Vagina (tissue), 2 donors: ENCODE results near the gene MON2. TPM values are rescaled to one million over a fixed set of nuclear protein-coding genes. Genes with fewer than 3 reads are reported as not detected.
"Not testable (repeated sequence)": the region's sequence is repeated elsewhere in the genome, so short reads cannot be mapped to it uniquely, and the experiment has no call there.

Experiments
- DNase-seq, 2 donors: peaks; one replicate each; pipeline ENCODE4 v3.0.0-alpha.2; 2017; ENCODE audit errors: extremely low spot score in 2 of 2
- H3K27ac ChIP-seq: fragments of 200-600 bp; sonication (generic); one replicate; pipeline ENCODE4 v1.5.1; 2019
- H3K27me3 ChIP-seq: fragments of 200-600 bp; sonication (generic); one replicate; pipeline ENCODE4 v1.5.1; 2019
- H3K36me3 ChIP-seq, 2 donors: fragments of 200-600 bp; sonication (generic); one replicate each; pipeline ENCODE4 v1.5.1; 2017 to 2019
- H3K4me1 ChIP-seq: fragments of 200-600 bp; sonication (generic); one replicate; pipeline ENCODE4 v1.5.1; 2019
- H3K4me3 ChIP-seq, 2 donors: fragments of 200-600 bp; sonication (generic); 1 replicate in 1 of 2; 2 replicates in 1 of 2; pipeline ENCODE4 v1.5.1; 2016 to 2019
- H3K9me3 ChIP-seq: fragments of 200-600 bp; sonication (generic); one replicate; pipeline ENCODE4 v1.5.1; 2019
- POLR2A ChIP-seq, 2 donors: fragments of 450-650 bp; IDR thresholded peaks; one replicate each; pipeline ENCODE4 v1.6.1; 2017; ENCODE audit warnings: antibody characterized with exemption in 2 of 2, mild to moderate bottlenecking in 2 of 2, moderate library complexity in 2 of 2
- POLR2AphosphoS5 ChIP-seq, 2 donors: sonication (generic); formaldehyde crosslinking; IDR thresholded peaks; one replicate each; pipeline ENCODE4 v1.9.0; 2017; ENCODE audit warnings: antibody characterized with exemption in 2 of 2, mild to moderate bottlenecking in 2 of 2, low read depth in 1 of 2; ENCODE audit not compliant: insufficient read depth in 1 of 2
- intact Hi-C: fragments of 100-400 bp; cut with DNase I; formaldehyde crosslinking; loops from one replicate; pipeline ENCODE4 v1.15.1; 2023
- total RNA-seq: library from RNA; depleted of rRNA; stranded (reverse); fragments of >200 nt; gene quantifications from one replicate; pipeline ENCODE4 v1.2.3, GENCODE V29; 2016
- TF ChIP-seq, protein P1 (sequence below), 3 experiments: fragments of 450-650 bp in 2 of 3; fragments of 200-600 bp in 1 of 3; sonication (generic) in 1 of 3; IDR thresholded peaks; one replicate each; pipeline ENCODE4 v1.5.1; 2017 to 2019; ENCODE audit warnings: antibody characterized with exemption in 3 of 3, mild to moderate bottlenecking in 2 of 3, moderate library complexity in 2 of 3

Gene MON2
- total RNA-seq, 1 donor from 2014 or later: 85.0 TPM

GRCh38 chr12:62540354-62540753 is 73.7 kb downstream of the MON2 start:
- H3K36me3 ChIP-seq: peaks cover 0 to 58% of the 10 kb centered on the region in 2 donors

DNA sequence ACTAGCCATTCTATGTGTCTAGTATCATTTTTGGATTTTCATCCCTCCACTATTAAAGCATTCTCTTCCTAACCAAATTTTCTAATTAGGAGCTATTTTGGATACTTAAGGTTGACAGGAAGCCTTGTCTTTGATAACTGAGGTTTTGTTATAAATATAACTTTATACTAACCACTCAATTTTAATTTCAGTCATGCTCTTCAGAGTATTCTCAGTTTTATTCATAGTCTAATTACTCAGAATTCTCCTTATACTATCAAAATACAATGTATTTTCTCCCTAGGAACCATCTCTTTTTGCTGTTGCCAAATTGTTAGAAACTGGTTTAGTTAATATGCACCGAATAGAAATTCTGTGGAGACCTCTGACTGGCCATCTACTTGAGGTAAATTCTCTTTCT is 76.2 kb downstream of the MON2 start:
- Histone ChIP-seq H3K27ac (no peak overlapping the region), H3K36me3 (peaks cover 0 to 73% of the 10 kb centered on the region in 2 donors), H3K4me1 (no peaks in the 10 kb centered on the region), H3K4me3 (no peak overlapping the region), H3K27me3 (no peaks in the 10 kb centered on the region), H3K9me3 (no peaks in the 10 kb centered on the region)
- intact Hi-C loops: no loop called here
- no peak for DNase-seq
- TF ChIP-seq POLR2AphosphoS5 (IDR thresholded peaks at IDR 0.05; ENCODE audit: insufficient read depth in 1 of 2, low read depth in 1 of 2): no peak
- TF ChIP-seq, protein P1, sequence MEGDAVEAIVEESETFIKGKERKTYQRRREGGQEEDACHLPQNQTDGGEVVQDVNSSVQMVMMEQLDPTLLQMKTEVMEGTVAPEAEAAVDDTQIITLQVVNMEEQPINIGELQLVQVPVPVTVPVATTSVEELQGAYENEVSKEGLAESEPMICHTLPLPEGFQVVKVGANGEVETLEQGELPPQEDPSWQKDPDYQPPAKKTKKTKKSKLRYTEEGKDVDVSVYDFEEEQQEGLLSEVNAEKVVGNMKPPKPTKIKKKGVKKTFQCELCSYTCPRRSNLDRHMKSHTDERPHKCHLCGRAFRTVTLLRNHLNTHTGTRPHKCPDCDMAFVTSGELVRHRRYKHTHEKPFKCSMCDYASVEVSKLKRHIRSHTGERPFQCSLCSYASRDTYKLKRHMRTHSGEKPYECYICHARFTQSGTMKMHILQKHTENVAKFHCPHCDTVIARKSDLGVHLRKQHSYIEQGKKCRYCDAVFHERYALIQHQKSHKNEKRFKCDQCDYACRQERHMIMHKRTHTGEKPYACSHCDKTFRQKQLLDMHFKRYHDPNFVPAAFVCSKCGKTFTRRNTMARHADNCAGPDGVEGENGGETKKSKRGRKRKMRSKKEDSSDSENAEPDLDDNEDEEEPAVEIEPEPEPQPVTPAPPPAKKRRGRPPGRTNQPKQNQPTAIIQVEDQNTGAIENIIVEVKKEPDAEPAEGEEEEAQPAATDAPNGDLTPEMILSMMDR (IDR thresholded peaks at IDR 0.05): no peak
- TF ChIP-seq POLR2A (IDR thresholded peaks at IDR 0.05): no peak

More at GRCh38 chr12:62540354-62540753, 73.7 kb downstream of the MON2 start:
- no peaks in the 10 kb centered on the region for H3K27me3 ChIP-seq
- no peak for TF ChIP-seq POLR2A (IDR thresholded peaks at IDR 0.05)
- TF ChIP-seq, protein P1 (IDR thresholded peaks at IDR 0.05): no peak
- TF ChIP-seq POLR2AphosphoS5 (IDR thresholded peaks at IDR 0.05; ENCODE audit: insufficient read depth in 1 of 2, low read depth in 1 of 2): no peak
- no peak for DNase-seq
- no peaks in the 10 kb centered on the region for H3K9me3 ChIP-seq
- H3K27ac ChIP-seq: no peak overlapping the region
- no peak overlapping the region for H3K4me3 ChIP-seq
- intact Hi-C loops: no loop called here
- no peaks in the 10 kb centered on the region for H3K4me1 ChIP-seq

DNA sequence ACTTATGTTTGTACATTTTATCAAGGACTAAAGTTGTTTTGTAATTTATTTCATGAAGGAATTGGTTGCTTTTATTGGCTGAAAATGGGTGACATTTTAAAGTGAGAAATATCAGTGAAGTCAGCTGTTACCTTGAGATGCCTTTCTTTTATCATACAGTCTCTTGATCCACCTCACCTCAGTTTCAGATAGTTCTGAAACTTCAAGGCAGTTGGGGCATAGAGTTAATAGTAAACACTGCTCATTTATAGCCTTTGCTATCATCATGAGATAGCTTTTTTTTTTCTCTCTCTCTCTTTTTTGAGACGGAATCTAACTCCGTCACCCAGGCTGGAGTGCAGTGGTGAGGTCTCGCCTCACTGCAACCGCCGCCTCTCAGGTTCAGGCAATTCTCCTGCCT is 76.7 kb downstream of the MON2 start:
- no peak for TF ChIP-seq POLR2A (IDR thresholded peaks at IDR 0.05)
- TF ChIP-seq, protein P1 (IDR thresholded peaks at IDR 0.05): no peak
- TF ChIP-seq POLR2AphosphoS5 (IDR thresholded peaks at IDR 0.05; ENCODE audit: insufficient read depth in 1 of 2, low read depth in 1 of 2): no peak
- Histone ChIP-seq H3K9me3 (no peaks in the 10 kb centered on the region), H3K27ac (no peak overlapping the region), H3K36me3 (peaks cover 0 to 73% of the 10 kb centered on the region in 2 donors), H3K4me1 (no peaks in the 10 kb centered on the region), H3K27me3 (no peaks in the 10 kb centered on the region), H3K4me3 (no peak overlapping the region)
- intact Hi-C loops: no loop called here
- no peak for DNase-seq

GRCh38 chr12:62543741-62544140 is 77.1 kb downstream of the MON2 start:
- Histone ChIP-seq H3K36me3 (peaks cover 0 to 72% of the 10 kb centered on the region in 2 donors), H3K9me3 (no peaks in the 10 kb centered on the region), H3K27ac (no peak overlapping the region), H3K27me3 (no peaks in the 10 kb centered on the region), H3K4me1 (no peaks in the 10 kb centered on the region), H3K4me3 (no peak overlapping the region)
- DNase-seq: no peak
- intact Hi-C loops: no loop called here
- no peak for TF ChIP-seq POLR2AphosphoS5 (IDR thresholded peaks at IDR 0.05; ENCODE audit: insufficient read depth in 1 of 2, low read depth in 1 of 2)
- TF ChIP-seq, protein P1 (IDR thresholded peaks at IDR 0.05): no peak
- TF ChIP-seq POLR2A (IDR thresholded peaks at IDR 0.05): no peak

DNA sequence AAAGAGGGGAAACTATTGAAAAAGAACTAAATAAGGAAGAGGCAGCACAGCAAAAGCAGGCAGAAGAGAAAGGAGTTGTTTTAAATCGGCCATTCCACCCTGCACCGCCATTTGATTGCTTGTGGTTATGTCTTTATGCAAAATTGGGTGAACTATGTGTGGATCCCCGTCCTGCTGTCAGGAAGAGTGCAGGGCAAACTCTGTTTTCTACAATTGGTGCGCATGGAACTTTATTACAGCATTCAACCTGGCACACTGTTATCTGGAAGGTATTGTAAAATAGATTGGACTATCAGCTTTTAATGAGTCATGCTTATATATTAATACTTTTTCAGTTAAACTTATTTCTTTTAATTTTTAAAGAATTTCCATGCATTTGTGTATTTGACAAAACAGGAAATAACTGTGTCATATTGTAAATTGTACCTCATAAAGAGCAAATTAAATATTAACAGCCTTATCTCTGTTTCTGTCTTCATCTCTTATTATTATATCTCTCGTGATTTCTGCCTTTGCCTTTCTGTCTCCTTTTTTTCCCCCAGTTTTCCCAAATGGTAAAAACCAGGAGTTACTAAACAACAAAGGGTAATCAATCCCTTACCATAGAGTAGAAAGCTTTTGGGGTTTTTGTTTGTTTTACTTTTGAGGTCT is 86.4 kb downstream of the MON2 start:
- H3K4me1 ChIP-seq: no peaks in the 10 kb centered on the region
- no peak for DNase-seq
- no peak overlapping the region for H3K27ac ChIP-seq
- peaks cover 0 to 70% of the 10 kb centered on the region in 2 donors for H3K36me3 ChIP-seq
- no peaks in the 10 kb centered on the region for H3K27me3 ChIP-seq
- intact Hi-C loops: no loop called here
- no peak for TF ChIP-seq POLR2AphosphoS5 (IDR thresholded peaks at IDR 0.05; ENCODE audit: insufficient read depth in 1 of 2, low read depth in 1 of 2)
- H3K4me3 ChIP-seq: no peak overlapping the region
- H3K9me3 ChIP-seq: no peaks in the 10 kb centered on the region

DNA sequence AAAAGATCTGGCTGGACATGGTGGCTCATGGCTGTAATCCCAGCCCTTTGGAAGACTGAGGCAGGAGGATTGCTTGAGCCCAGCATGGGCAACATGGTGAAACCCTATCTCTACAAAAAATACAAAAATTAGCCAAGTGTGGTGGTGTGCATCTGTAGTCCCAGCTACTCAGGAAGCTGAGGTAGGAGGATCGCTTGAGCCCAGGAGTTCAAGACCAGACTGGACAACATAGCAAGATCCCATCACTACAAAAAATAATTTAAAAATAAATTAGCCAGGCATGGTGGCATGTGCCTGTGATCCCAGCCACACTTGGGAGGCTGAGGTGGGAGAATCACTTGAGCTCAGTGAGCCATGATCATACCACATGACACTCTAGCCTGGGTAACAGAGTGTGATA is 92.7 kb downstream of the MON2 start:
- DNase-seq, H3K27ac ChIP-seq, H3K27me3 ChIP-seq, intact Hi-C loops, H3K9me3 ChIP-seq, H3K4me1 ChIP-seq, H3K4me3 ChIP-seq: not testable (repeated sequence)
- peaks cover 0 to 43% of the 10 kb centered on the region in 2 donors for H3K36me3 ChIP-seq
